CD8-positive, alpha-beta memory T cell (primary cell): Measurements from ENCODE around the gene GMIP. TPM values are rescaled to one million over a fixed set of nuclear protein-coding genes. Genes with fewer than 3 reads are reported as not detected.
A peak's percentile ranks its signal among the peaks of the same experiment; 100 is the strongest.

Experiments used
- CTCF ChIA-PET: fragments of 350-600 bp; sonication (Branson Sonifier 250); formaldehyde crosslinking; loops from one replicate; lab custom pipeline; 2021; ENCODE audit warnings: antibody characterized with exemption; lab: Charles Lee
- POLR2A ChIA-PET: fragments of 350-600 bp; sonication (Branson Sonifier 250); formaldehyde crosslinking; loops from one replicate; lab custom pipeline; 2021; ENCODE audit warnings: antibody characterized with exemption; lab: Charles Lee
- DNase-seq, 5 donors: peaks; one replicate each; pipeline versions ENCODE4 v3.0.0 to v3.0.0-alpha.2; 2020 to 2022; ENCODE audit warnings: mixed read lengths in 1 of 5
- H3K27ac ChIP-seq: one replicate; pipeline ENCODE4 v1.7.0; 2013; ENCODE audit warnings: low read depth, mild to moderate bottlenecking, low read length, moderate library complexity
- H3K27me3 ChIP-seq: 2 replicates; pipeline ENCODE4 v1.7.0; 2013; ENCODE audit warnings: low read length, mild to moderate bottlenecking; ENCODE audit not compliant: insufficient read depth, poor library complexity, severe bottlenecking
- H3K36me3 ChIP-seq: 2 replicates; pipeline ENCODE4 v1.7.0; 2013; ENCODE audit warnings: mild to moderate bottlenecking, low read length, moderate library complexity; ENCODE audit not compliant: insufficient read depth
- H3K4me1 ChIP-seq: 2 replicates; pipeline ENCODE4 v1.7.0; 2013; ENCODE audit warnings: mild to moderate bottlenecking, low read length, moderate library complexity; ENCODE audit not compliant: insufficient read depth
- H3K4me3 ChIP-seq: 2 replicates; pipeline ENCODE4 v1.7.0; 2013; ENCODE audit warnings: mild to moderate bottlenecking, low read length
- H3K9me3 ChIP-seq: 2 replicates; pipeline ENCODE4 v1.7.0; 2013; ENCODE audit warnings: mild to moderate bottlenecking, low read length
- H3K27ac Mint-ChIP-seq, 8 donors: one replicate each; pipeline ENCODE4 v1.8.0; 2020 to 2021; ENCODE audit warnings: mixed read lengths in 8 of 8, mild to moderate bottlenecking in 6 of 8, inconsistent platforms in 3 of 8, moderate library complexity in 3 of 8
- H3K27me3 Mint-ChIP-seq, 2 donors: one replicate each; pipeline ENCODE4 v1.8.0; 2020 to 2021; ENCODE audit warnings: mixed read lengths in 2 of 2, mild to moderate bottlenecking in 1 of 2, moderate library complexity in 1 of 2
- H3K36me3 Mint-ChIP-seq, 3 donors: one replicate each; pipeline ENCODE4 v1.8.0; 2020 to 2021; ENCODE audit warnings: mixed read lengths in 3 of 3, inconsistent platforms in 1 of 3, mild to moderate bottlenecking in 1 of 3
- H3K4me1 Mint-ChIP-seq, 3 donors: one replicate each; pipeline ENCODE4 v1.8.0; 2020 to 2021; ENCODE audit warnings: mixed read lengths in 3 of 3, inconsistent platforms in 1 of 3, mild to moderate bottlenecking in 1 of 3
- H3K4me3 Mint-ChIP-seq, 7 donors: one replicate each; pipeline ENCODE4 v1.8.0; 2020 to 2021; ENCODE audit warnings: mixed read lengths in 7 of 7, mild to moderate bottlenecking in 6 of 7, moderate library complexity in 4 of 7, inconsistent platforms in 2 of 7
- H3K9me3 Mint-ChIP-seq, 5 donors: one replicate each; pipeline ENCODE4 v1.8.0; 2020 to 2022; ENCODE audit warnings: mixed read lengths in 5 of 5, mild to moderate bottlenecking in 3 of 5, moderate library complexity in 2 of 5, inconsistent platforms in 1 of 5
- polyA plus RNA-seq: library from polyadenylated mRNA; unstranded; fragments of 300-500 nt; fragmentation: Illumina TruSeq; gene quantifications from one replicate; pipeline ENCODE4 v1.2.3, GENCODE V29; 2021
- total RNA-seq, 2 experiments: library from RNA; stranded (reverse); gene quantifications; one replicate each; pipeline ENCODE4 v1.2.3, GENCODE V29; 2021

Gene GMIP
- total and polyA plus RNA-seq, 3 experiments from 2014 or later, result 54.5 to 71.3 (median 60.3) TPM

GRCh38 chr19:19592690-19593089 lies 50.8 kb downstream of the GMIP start:
- peaks cover 0 to under 1% of the 10 kb centered on the region in 2 donors for H3K27me3 Mint-ChIP-seq
- H3K27me3 ChIP-seq, result no peaks in the 10 kb centered on the region
- no peaks in the 10 kb centered on the region for H3K36me3 ChIP-seq
- ChIA-PET POLR2A (no interaction called here), CTCF (interaction anchor here (1.3 to 3.3 kb wide), 2 partner anchors 39 to 51 kb away, joined by 3 to 12 read pairs; no protein-coding TSS in a partner anchor)
- no peak overlapping the region for H3K4me3 Mint-ChIP-seq
- H3K27ac ChIP-seq, result no peak overlapping the region
- no peaks in the 10 kb centered on the region for H3K9me3 Mint-ChIP-seq
- no peak for DNase-seq
- peak overlapping the region; percentile 77 to 99 (median 88) for H3K27ac Mint-ChIP-seq
- H3K4me1 Mint-ChIP-seq, result peaks cover 45 to 74% (median 58%) of the 10 kb centered on the region in 3 donors
- H3K9me3 ChIP-seq, result no peaks in the 10 kb centered on the region
- peaks cover 4 to 44% (median 7%) of the 10 kb centered on the region in 3 donors for H3K36me3 Mint-ChIP-seq
- no peak overlapping the region for H3K4me3 ChIP-seq
- H3K4me1 ChIP-seq, result peaks cover 47% of the 10 kb centered on the region

- Mint-ChIP-seq H3K9me3 (no peaks in the 10 kb centered on the region), H3K27me3 (no peaks in the 10 kb centered on the region), H3K27ac (peak overlapping the region; percentile 84 to 99 (median 94)), H3K36me3 (peaks cover 4 to 42% (median 5%) of the 10 kb centered on the region in 3 donors), H3K4me1 (peaks cover 36 to 63% (median 47%) of the 10 kb centered on the region in 3 donors), H3K4me3 (peak overlapping the region; percentile 8 to 86 (median 63))
- H3K9me3 ChIP-seq, result no peaks in the 10 kb centered on the region
- peak overlapping the region; percentile 14 for H3K27ac ChIP-seq
- no peaks in the 10 kb centered on the region for H3K36me3 ChIP-seq
- ChIA-PET CTCF (interaction anchor here (0.7 to 3.3 kb wide), 6 partner anchors 12 to 59 kb away, joined by 3 to 12 read pairs (median 3); no protein-coding TSS in a partner anchor), POLR2A (interaction anchor here (0.5 to 1.3 kb wide), 4 partner anchors 15 to 231 kb away, joined by 3 to 6 read pairs (median 4); partner anchors contain the start of gene ZNF101)
- no peaks in the 10 kb centered on the region for H3K27me3 ChIP-seq
- no peak overlapping the region for H3K4me3 ChIP-seq
- DNase-seq, result peak in 4 of 5 donors; percentile 48 to 83 (median 66)
- peaks cover 33% of the 10 kb centered on the region for H3K4me1 ChIP-seq
Measured at GRCh38 chr19:19591133-19591825, 52.2 kb downstream of the GMIP start.

DNA sequence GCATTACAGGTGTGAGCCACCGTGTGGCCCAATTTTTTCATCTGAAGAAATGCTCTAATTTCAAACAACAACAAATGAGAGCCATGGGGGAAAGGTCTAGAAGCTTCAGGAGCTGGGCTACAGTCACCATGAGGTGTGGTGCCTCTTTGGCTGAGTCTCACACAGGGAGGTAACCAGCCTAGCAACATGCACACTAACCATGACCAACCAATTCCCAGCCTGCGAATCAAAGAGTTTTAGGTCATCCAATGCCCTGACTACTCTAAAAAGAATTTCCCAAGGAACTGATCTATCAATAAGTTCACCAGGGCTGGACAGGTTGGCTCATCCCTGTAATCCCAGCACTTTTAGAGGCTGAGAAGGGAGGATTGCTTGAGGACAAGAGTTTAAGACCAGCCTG lies 54.9 kb downstream of the GMIP start:
- Histone ChIP-seq H3K27ac (no peak overlapping the region), H3K9me3 (no peaks in the 10 kb centered on the region), H3K27me3 (no peaks in the 10 kb centered on the region), H3K4me1 (peaks cover 33% of the 10 kb centered on the region), H3K36me3 (no peaks in the 10 kb centered on the region), H3K4me3 (no peak overlapping the region)
- Mint-ChIP-seq H3K36me3 (peaks cover 2 to 42% (median 5%) of the 10 kb centered on the region in 3 donors), H3K4me1 (peaks cover 29 to 51% (median 42%) of the 10 kb centered on the region in 3 donors), H3K27ac (peak overlapping the region; percentile 47 to 94 (median 77)), H3K4me3 (peak overlapping the region in 5 of 7 donors; percentile 16 to 70 (median 24)), H3K9me3 (no peaks in the 10 kb centered on the region), H3K27me3 (no peaks in the 10 kb centered on the region)
- DNase-seq, result no peak
- ChIA-PET CTCF (no interaction called here), POLR2A (interaction anchor here (0.6 kb wide), 1 partner anchor 10 kb away, joined by 3 read pairs; no protein-coding TSS in a partner anchor)

DNA sequence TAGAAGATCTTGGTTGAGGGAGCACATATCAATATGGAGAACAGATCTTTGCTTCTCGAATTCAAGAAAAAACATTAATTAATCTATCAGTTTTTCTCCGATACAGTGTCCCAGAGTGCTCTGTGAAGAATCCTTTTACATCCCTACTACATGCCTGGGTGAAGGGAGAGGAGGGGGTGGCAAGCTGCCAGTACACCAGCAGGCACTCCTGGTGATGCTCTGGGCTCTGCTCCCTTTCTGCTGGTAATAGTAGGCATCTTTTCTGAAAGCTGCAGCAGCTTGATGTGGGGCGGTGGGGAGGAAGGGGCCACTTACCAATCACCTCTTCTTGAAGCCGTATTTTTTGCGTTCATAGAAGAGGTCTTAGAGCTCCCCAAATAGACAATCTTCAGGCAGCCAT lies 55.7 kb downstream of the GMIP start:
- DNase-seq, result no peak
- POLR2A ChIA-PET, result no interaction called here
- Mint-ChIP-seq H3K4me1 (peaks cover 26 to 48% (median 42%) of the 10 kb centered on the region in 3 donors), H3K4me3 (peak overlapping the region in 1 of 7 donors; percentile 23), H3K36me3 (peaks cover 2 to 35% (median 5%) of the 10 kb centered on the region in 3 donors), H3K9me3 (no peaks in the 10 kb centered on the region), H3K27ac (peak overlapping the region in 7 of 8 donors; percentile 70 to 94 (median 76)), H3K27me3 (no peaks in the 10 kb centered on the region)
- H3K9me3 ChIP-seq, result no peaks in the 10 kb centered on the region
- CTCF ChIA-PET, result interaction anchor here (0.6 kb wide), 1 partner anchor 33 kb away, joined by 3 read pairs; no protein-coding TSS in a partner anchor
- H3K4me3 ChIP-seq, result no peak overlapping the region
- no peak overlapping the region for H3K27ac ChIP-seq
- H3K4me1 ChIP-seq, result peaks cover 33% of the 10 kb centered on the region
- H3K36me3 ChIP-seq, result no peaks in the 10 kb centered on the region
- no peaks in the 10 kb centered on the region for H3K27me3 ChIP-seq

- Histone ChIP-seq H3K27me3 (no peaks in the 10 kb centered on the region), H3K9me3 (no peaks in the 10 kb centered on the region), H3K27ac (no peak overlapping the region), H3K36me3 (no peaks in the 10 kb centered on the region), H3K4me1 (peaks cover 16% of the 10 kb centered on the region), H3K4me3 (no peak overlapping the region)
- no peaks in the 10 kb centered on the region for H3K27me3 Mint-ChIP-seq
- ChIA-PET CTCF (no interaction called here), POLR2A (no interaction called here)
- H3K27ac Mint-ChIP-seq, result no peak overlapping the region
- peaks cover 0 to 36% (median 5%) of the 10 kb centered on the region in 3 donors for H3K36me3 Mint-ChIP-seq
- H3K4me1 Mint-ChIP-seq, result peaks cover 17 to 35% (median 23%) of the 10 kb centered on the region in 3 donors
- no peaks in the 10 kb centered on the region for H3K9me3 Mint-ChIP-seq
- no peak overlapping the region for H3K4me3 Mint-ChIP-seq
- DNase-seq, result no peak
Measured at GRCh38 chr19:19584356-19584755, 59.1 kb downstream of the GMIP start.

- peaks cover 0 to 33% (median 5%) of the 10 kb centered on the region in 3 donors for H3K36me3 Mint-ChIP-seq
- ChIA-PET CTCF (interaction anchor here (1.6 kb wide), 1 partner anchor 50 kb away, joined by 4 read pairs; no protein-coding TSS in a partner anchor), POLR2A (no interaction called here)
- H3K9me3 Mint-ChIP-seq, result no peaks in the 10 kb centered on the region
- H3K4me1 Mint-ChIP-seq, result peaks cover 9 to 20% (median 10%) of the 10 kb centered on the region in 3 donors
- H3K27ac ChIP-seq, result no peak overlapping the region
- H3K27me3 ChIP-seq, result no peaks in the 10 kb centered on the region
- H3K4me3 Mint-ChIP-seq, result no peak overlapping the region
- no peaks in the 10 kb centered on the region for H3K36me3 ChIP-seq
- H3K4me1 ChIP-seq, result peaks cover 8% of the 10 kb centered on the region
- H3K27me3 Mint-ChIP-seq, result no peaks in the 10 kb centered on the region
- H3K27ac Mint-ChIP-seq, result peak overlapping the region in 6 of 8 donors; percentile 43 to 91 (median 60)
- no peaks in the 10 kb centered on the region for H3K9me3 ChIP-seq
- H3K4me3 ChIP-seq, result no peak overlapping the region
- DNase-seq, result no peak
Measured at GRCh38 chr19:19582471-19582870, 61.0 kb downstream of the GMIP start.

GRCh38 chr19:19581391-19581790 lies 62.1 kb downstream of the GMIP start:
- Histone ChIP-seq H3K36me3 (no peaks in the 10 kb centered on the region), H3K27ac (no peak overlapping the region), H3K4me1 (peaks cover 8% of the 10 kb centered on the region), H3K27me3 (no peaks in the 10 kb centered on the region), H3K9me3 (no peaks in the 10 kb centered on the region), H3K4me3 (no peak overlapping the region)
- Mint-ChIP-seq H3K36me3 (peaks cover 0 to 30% (median 5%) of the 10 kb centered on the region in 3 donors), H3K27ac (peak overlapping the region in 4 of 8 donors; percentile 55 to 75 (median 66)), H3K4me1 (peaks cover 9 to 20% (median 10%) of the 10 kb centered on the region in 3 donors), H3K27me3 (no peaks in the 10 kb centered on the region), H3K4me3 (no peak overlapping the region), H3K9me3 (no peaks in the 10 kb centered on the region)
- ChIA-PET POLR2A (no interaction called here), CTCF (interaction anchor here (1.6 kb wide), 1 partner anchor 49 kb away, joined by 4 read pairs; no protein-coding TSS in a partner anchor)
- DNase-seq, result no peak

GRCh38 chr19:19580418-19580817 lies 63.0 kb downstream of the GMIP start:
- Mint-ChIP-seq H3K4me3 (no peak overlapping the region), H3K27me3 (no peaks in the 10 kb centered on the region), H3K36me3 (peaks cover 0 to 23% (median 1%) of the 10 kb centered on the region in 3 donors), H3K27ac (peak overlapping the region in 3 of 8 donors; percentile 6 to 76 (median 57)), H3K4me1 (peaks cover 7 to 20% (median 11%) of the 10 kb centered on the region in 3 donors), H3K9me3 (no peaks in the 10 kb centered on the region)
- H3K4me3 ChIP-seq, result no peak overlapping the region
- ChIA-PET POLR2A (no interaction called here), CTCF (interaction anchor here (1.2 kb wide), 1 partner anchor 12 kb away, joined by 3 read pairs; no protein-coding TSS in a partner anchor)
- H3K27ac ChIP-seq, result no peak overlapping the region
- no peaks in the 10 kb centered on the region for H3K36me3 ChIP-seq
- H3K27me3 ChIP-seq, result no peaks in the 10 kb centered on the region
- peaks cover 8% of the 10 kb centered on the region for H3K4me1 ChIP-seq
- no peaks in the 10 kb centered on the region for H3K9me3 ChIP-seq
- DNase-seq, result no peak
